AG04449 (cell line): ENCODE results near the gene PSMA8.
"Not testable (repeated sequence)": the region's sequence is repeated elsewhere in the genome, so short reads cannot be mapped to it uniquely, and the experiment has no call there.

Experiments used
- CTCF ChIA-PET: fragments of 350-600 bp; formaldehyde crosslinking; extraction: SDS; loops from one replicate; lab custom pipeline; 2021; ENCODE audit warnings: antibody characterized with exemption; lab: Yijun Ruan, JAX
- POLR2A ChIA-PET: fragments of 400-600, 350-600 bp; formaldehyde crosslinking; extraction: SDS; loops from one replicate; lab custom pipeline; 2020; ENCODE audit warnings: antibody characterized with exemption, inconsistent platforms; lab: Yijun Ruan, JAX
- DNase-seq: peaks from one replicate; pipeline ENCODE4 v3.0.0-alpha.2; 2010; ENCODE audit warnings: low read depth, low spot score
- H3K4me3 ChIP-seq: 2 replicates; pipeline ENCODE4 v1.5.1; 2011; ENCODE audit warnings: low read depth, mild to moderate bottlenecking, control low read depth, low read length
- CTCF ChIP-seq: IDR thresholded peaks from one replicate; pipeline ENCODE4 v1.5.1; 2011; ENCODE audit warnings: mild to moderate bottlenecking, moderate library complexity, low read length, control low read depth, inconsistent platforms; ENCODE audit not compliant: insufficient read depth; ENCODE audit errors: missing control alignments

The PSMA8 gene

GRCh38 chr18:26157326-26157725 is 23.7 kb downstream of the PSMA8 start:
- ChIA-PET CTCF (no interaction called here), POLR2A (no interaction called here)
- no peak overlapping the region for H3K4me3 ChIP-seq
- no peak for TF ChIP-seq CTCF
- no peak for DNase-seq

GRCh38 chr18:26159353-26159752 is 25.7 kb downstream of the PSMA8 start:
- TF ChIP-seq CTCF = no peak
- CTCF ChIA-PET = no interaction called here
- no peak for DNase-seq
- POLR2A ChIA-PET = no interaction called here
- no peak overlapping the region for H3K4me3 ChIP-seq

GRCh38 chr18:26164571-26164970 is 30.9 kb downstream of the PSMA8 start:
- CTCF ChIA-PET = no interaction called here
- POLR2A ChIA-PET = no interaction called here
- no peak overlapping the region for H3K4me3 ChIP-seq
- no peak for DNase-seq
- TF ChIP-seq CTCF = no peak

- POLR2A ChIA-PET, H3K4me3 ChIP-seq, DNase-seq, CTCF ChIA-PET: not testable (repeated sequence)
Measured at GRCh38 chr18:26167592-26167991, 33.9 kb downstream of the PSMA8 start.

- no peak for TF ChIP-seq CTCF
Measured at GRCh38 chr18:26175481-26175880, 41.8 kb downstream of the PSMA8 start.

GRCh38 chr18:26176134-26176533 is 42.5 kb downstream of the PSMA8 start:
- ChIA-PET CTCF (no interaction called here), POLR2A (no interaction called here)
- no peak overlapping the region for H3K4me3 ChIP-seq
- TF ChIP-seq CTCF = no peak
- no peak for DNase-seq

More at GRCh38 chr18:26175481-26175880, 41.8 kb downstream of the PSMA8 start:
- DNase-seq = no peak
- ChIA-PET CTCF (no interaction called here), POLR2A (no interaction called here)
- H3K4me3 ChIP-seq = no peak overlapping the region

GRCh38 chr18:26181343-26181826 is 47.7 kb downstream of the PSMA8 start:
- POLR2A ChIA-PET = no interaction called here
- H3K4me3 ChIP-seq = no peak overlapping the region
- DNase-seq = no peak
- TF ChIP-seq CTCF = no peak
- CTCF ChIA-PET = no interaction called here
